CD4-positive, alpha-beta T cell treated with Interleukin-12 subunit alpha and Interleukin-12 subunit beta, for 1 hour (primary cell): ENCODE data around the gene TOP2A.

ENCODE experiments used
- DNase-seq: peaks from one replicate; pipeline ENCODE4 v3.0.0-alpha.2; 2020

The TOP2A gene

DNA sequence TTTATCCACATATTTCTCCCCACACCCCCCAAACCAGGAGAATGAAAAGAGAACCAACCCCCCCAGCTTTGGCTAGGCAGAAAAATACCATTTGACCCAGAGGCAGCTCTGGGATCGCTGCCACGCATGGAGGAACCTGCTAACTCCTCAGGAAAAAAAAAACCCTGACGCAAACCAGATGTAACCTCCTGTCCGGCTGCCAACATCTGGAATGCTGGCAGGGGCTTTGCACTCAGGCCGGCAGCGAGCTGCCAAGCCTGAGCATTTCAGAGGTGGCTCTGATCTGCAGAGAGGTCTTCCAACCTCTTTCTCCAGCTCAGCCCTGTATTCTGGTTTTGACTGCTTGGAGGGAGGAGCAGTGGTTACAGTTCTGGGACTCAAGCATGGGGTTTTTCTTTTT, 33.7 kb upstream of the TOP2A start:
- no peak for DNase-seq

DNA sequence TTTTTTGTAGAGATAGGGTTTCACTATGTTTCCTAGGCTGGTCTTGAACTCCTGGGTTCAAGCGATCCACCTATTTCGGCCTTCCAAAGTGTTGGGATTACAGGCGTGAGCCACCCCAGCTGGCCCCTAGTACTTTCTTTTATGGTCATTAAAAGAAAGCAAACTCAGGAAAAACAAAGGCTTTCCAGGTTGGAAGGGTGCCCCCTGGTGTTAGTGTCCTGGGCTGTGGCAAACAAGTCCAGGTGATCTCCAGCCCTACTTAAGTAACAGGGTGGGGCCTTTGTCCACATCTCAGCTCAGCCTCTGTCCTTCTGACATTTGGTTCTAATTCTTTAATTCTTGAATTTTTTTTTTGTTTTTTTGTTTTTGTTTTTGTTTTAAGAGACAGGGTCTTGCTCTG, 32.5 kb upstream of the TOP2A start:
- DNase-seq, result peak; percentile 47

GRCh38 chr17:40448639-40449261, 31.1 kb upstream of the TOP2A start:
- DNase-seq, result no peak

GRCh38 chr17:40448213-40448638, 30.5 kb upstream of the TOP2A start:
- DNase-seq, result no peak

- DNase-seq, result no peak
These were observed 30.1 kb upstream of the TOP2A start for GRCh38 chr17:40447806-40448205.

- DNase-seq, result no peak
These were observed 29.5 kb upstream of the TOP2A start for GRCh38 chr17:40447148-40447644.

GRCh38 chr17:40445751-40446468, 28.2 kb upstream of the TOP2A start:
- no peak for DNase-seq

DNA sequence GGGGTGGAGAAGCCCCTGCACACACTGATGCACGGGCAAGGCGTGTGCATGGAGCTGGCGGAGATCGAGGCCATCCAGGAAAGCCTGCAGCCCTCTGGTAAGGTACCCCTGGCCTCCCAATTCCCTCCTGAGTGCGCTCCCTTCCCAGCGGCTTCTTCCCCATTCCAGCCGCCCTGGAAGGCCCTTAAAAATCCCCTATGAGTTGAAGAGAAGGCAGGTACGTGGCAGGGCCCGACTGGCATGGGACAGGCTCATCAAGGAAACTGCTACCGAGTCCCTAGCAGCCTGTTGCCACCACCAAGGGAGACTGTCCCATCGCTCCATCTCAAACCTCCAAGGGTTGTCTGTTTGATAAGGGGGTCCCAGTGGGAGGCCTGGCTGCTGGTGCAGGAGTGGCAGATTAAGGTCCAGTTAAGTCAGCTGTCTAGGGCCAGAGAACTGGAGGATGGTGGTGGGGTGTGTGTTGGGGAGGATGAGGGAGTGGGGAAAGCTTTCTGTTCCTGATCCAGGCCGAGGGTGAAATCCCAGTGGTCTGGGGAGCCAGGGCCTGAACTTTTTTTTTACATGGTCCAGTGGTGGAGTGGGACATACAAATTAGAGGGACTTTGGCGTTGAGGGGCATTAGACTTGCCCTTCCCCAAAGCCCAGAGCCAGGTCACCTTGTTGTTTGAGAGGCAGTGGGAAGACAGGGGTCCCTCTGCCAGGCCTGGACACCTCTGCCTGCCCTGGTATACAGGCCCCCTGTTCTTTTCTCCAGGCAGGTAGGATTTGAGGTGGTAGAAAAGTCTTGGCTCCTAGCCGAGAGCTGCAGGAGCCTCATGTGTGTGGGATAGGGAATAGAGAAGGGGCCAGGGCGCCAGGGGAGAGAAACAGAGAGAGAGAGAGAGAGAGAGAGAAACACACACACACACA, 26.5 kb upstream of the TOP2A start:
- DNase-seq, result no peak

DNA sequence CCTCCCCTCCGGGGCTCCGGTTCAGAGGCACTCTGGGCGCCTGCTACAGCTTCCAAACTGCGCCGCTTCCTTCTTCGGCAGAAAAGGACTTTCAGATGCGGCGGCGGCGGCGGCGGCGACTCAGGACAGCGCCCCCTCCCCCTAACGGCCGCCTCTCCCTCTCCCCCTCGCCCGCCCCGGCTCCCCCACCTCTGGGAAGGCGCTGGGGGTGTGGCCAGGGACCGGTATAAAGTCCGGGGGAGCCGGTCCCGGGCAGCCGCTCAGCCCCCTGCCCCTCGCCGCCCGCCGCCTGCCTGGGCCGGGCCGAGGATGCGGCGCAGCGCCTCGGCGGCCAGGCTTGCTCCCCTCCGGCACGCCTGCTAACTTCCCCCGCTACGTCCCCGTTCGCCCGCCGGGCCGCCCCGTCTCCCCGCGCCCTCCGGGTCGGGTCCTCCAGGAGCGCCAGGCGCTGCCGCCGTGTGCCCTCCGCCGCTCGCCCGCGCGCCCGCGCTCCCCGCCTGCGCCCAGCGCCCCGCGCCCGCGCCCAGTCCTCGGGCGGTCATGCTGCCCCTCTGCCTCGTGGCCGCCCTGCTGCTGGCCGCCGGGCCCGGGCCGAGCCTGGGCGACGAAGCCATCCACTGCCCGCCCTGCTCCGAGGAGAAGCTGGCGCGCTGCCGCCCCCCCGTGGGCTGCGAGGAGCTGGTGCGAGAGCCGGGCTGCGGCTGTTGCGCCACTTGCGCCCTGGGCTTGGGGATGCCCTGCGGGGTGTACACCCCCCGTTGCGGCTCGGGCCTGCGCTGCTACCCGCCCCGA, 25.7 kb upstream of the TOP2A start, which contains the start of gene IGFBP4:
Gene IGFBP4, plus strand, starts transcription at position 255 of the 792 bp plus-strand sequence. Its CDS starts 286 bp downstream, at position 541.
- peak; percentile 72 for DNase-seq

DNA sequence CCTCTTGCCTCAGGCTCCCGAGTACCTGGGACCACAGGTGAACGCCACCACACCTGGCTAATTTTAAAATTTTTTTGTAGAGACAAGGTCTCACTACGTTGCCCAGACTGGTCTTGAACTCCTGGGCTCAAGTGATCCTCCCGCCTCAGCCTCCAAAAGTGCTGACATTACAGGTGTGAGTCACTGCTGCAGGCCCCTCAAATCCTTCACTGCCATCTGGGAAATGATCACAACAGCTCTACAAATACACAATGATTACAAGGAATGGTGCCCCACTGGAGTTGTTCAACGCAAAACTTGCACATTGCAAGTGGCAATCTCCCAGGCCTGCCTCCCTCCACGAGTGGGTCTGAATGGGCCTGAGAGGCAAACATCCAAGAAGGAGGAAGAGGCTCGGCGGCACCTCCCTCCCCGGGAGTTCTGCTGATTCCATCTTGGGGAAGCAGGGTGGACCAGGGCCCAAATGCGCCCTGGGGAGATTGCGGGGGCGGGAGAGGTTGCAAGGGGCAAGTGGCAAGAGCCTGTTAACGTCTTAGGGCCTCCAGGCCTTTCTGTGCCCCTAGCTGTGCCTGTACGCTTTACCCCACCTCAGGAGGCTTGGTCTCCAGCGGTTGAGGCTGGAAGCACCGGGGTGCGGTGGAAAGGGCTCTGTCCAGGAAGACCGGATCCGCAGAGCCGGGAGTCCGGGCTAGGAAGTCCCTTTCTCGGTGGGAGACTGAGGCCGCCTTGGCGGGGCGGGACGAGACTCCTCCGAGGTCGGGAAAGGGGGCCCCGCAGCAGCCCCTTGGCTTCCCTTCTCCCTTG, 24.9 kb upstream of the TOP2A start:
- DNase-seq, result no peak

DNA sequence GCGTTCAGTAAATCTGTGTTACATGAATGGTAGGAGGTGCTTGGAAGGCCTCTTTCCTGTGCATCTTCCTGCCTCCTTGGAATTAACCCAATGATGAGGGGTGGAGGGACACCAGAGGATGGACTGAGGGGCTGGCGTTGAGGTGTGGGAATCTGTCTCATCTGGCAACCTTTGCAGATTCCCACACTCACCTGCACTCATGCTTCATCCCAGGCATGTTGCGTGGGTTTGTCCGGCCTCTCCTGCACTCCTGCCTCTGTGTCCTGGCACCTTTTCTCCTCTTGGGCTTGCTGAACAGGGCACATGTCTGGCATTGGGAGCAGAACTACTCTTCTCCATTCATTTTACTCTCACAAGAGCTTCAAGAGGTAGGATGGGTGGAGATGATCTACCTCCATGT, 22.5 kb upstream of the TOP2A start:
- no peak for DNase-seq

DNA sequence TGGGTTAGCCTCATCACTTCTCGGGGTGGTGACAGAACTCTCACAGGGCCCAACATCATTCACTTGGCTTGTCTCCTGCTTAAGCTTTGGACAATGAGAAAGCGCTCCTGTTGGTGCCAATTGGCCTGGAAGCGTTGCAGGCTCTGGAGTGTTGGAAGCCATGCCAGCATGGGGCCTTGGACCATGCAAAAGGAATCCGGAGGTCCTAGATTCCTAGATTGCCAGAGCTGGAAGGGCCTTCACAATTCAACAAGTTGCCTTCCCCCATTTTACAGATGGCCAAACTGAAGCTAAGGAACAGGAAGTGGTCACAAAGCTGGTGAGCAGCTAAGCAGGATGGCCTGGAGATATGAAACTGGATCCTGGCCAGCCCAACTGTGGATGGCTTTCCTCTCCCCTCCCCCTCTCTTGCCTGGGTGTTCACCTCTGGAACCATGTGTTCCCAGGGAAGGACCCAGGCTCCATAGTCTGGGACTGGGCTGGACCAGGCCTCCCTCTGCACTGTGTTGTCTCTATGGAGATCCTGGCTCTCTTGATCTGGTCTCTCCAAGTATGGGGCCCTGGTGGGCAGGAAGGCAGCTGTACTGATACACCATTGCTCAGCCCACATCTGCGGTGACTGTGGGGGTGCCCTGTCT, 19.5 kb upstream of the TOP2A start:
- no peak for DNase-seq

- no peak for DNase-seq
These were observed 18.9 kb upstream of the TOP2A start for GRCh38 chr17:40436636-40437035.

DNA sequence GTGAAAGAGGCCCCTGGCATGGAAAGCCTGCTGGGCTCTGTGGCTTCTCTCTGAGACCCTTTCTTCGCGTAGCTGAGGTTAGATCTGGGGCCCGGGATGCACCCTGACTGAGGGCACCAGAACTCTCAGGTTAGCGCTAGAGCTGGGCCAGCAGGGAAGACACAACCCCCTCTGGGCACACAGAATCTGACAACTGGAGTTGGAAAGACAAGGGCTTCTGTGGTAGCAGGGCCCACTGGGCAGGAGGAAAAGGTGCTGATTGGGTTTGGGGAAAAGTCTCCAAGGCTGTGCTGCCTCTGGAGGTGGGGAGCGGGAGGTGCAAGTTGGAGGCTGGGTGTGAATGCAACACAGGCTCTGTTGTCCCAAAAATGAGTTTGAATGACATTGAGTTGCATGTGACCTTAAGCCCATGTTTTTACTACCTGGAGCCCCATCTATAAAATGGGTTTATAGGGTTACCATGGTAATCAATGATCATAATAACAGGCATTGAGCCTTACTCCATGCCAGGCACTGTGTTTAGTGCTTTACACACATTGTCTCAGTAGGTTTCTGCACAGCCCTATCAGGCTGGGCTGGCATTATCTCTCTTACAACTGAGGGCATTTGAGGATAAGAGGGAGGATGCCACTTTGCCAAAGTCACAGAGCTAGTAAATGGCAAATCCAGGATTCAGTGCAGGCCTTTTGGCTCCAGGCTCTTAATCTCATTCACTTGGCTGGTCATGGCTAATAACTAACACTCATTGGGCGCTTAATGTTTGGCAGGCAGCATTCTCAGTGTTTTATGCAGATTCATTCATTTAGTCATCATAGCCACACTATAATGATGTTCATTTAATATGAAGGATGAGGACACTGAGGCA, 16.1 kb upstream of the TOP2A start:
- DNase-seq, result no peak

DNA sequence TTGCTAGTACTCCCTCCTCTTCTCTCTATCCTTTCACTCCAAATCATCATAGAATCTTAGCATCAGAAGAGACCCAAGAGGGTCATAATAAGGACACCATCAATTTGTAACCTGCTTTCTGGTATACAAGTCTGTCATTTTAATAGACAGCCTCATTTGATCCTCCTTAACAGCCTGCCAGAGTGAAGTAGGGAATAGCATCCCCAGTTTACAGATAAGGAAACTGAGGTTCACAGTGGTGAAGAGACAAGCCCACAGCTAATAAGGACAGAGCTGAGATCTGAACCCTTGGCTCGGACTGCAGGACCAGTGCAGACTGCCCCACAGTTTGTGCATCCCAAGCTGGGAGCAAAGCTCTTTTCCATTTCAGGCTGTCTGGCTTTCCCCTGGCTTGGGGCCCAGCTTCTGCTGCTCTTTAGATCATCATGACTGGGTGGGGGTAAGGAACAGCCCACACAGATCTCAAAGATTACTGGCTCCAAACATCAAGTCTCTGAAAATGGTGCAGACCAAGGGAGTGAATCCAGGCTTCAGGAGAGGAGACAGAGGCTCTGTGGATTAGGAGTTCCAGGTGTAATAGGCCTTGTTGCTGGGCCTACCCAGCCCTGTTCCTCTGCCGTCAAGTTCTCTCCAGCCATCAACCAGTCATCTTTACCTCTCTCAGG, 15.3 kb upstream of the TOP2A start:
- DNase-seq, result no peak

DNA sequence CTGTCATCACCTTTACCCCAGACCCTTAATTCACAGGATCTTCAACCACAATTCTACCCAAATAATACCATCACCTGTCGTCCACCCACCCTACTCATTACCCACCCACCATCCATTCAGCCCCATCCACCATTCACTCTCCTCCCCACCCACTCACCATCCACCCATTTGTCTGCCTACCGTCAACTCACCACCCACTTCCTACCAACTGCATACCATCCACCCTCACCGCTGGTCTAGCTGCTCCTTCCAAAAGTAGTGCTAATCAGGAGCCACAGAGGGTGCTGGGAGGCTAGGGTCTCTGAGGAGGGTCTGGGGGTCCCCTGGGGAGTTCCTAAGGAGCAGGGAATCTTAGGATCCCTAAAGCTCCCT, 13.5 kb upstream of the TOP2A start:
- no peak for DNase-seq

GRCh38 chr17:40430272-40431230, 12.9 kb upstream of the TOP2A start:
- no peak for DNase-seq

GRCh38 chr17:40427002-40427491, 9.4 kb upstream of the TOP2A start:
- DNase-seq, result peak; percentile 31
